AG04450 (cell line): ENCODE measurements around the gene TNS3. TPM values are rescaled to one million over a fixed set of nuclear protein-coding genes. Genes with fewer than 3 reads are reported as not detected.

Experiments
- CTCF ChIA-PET: fragments of 300-600, 350-600 bp; formaldehyde crosslinking; extraction: SDS; loops from one replicate; lab custom pipeline; 2022; ENCODE audit warnings: antibody characterized with exemption, inconsistent platforms; lab: Charles Lee
- POLR2A ChIA-PET: fragments of 350-600 bp; formaldehyde crosslinking; extraction: SDS; loops from one replicate; lab custom pipeline; 2021; ENCODE audit warnings: antibody characterized with exemption, inconsistent platforms; lab: Yijun Ruan, JAX
- DNase-seq: peaks from one replicate; pipeline ENCODE4 v3.0.0-alpha.2; 2011; ENCODE audit warnings: low read depth, low spot score
- H3K27ac ChIP-seq: one replicate; pipeline ENCODE4 v1.5.1; 2012; ENCODE audit warnings: low read depth, low read length, control low read depth
- H3K27me3 ChIP-seq: one replicate; pipeline ENCODE4 v1.6.0; 2012; ENCODE audit warnings: low read length; ENCODE audit not compliant: control insufficient read depth, insufficient read depth
- H3K4me3 ChIP-seq: 2 replicates; pipeline ENCODE4 v1.5.1; 2011; ENCODE audit warnings: mild to moderate bottlenecking, low read depth, low read length, control low read depth
- H3K9me3 ChIP-seq: 2 replicates; pipeline ENCODE4 v1.5.1; 2012; ENCODE audit warnings: low read length; ENCODE audit not compliant: control insufficient read depth, insufficient read depth
- CTCF ChIP-seq: IDR thresholded peaks from 2 replicates; pipeline ENCODE4 v1.5.1; 2011; ENCODE audit warnings: low read depth, low read length, control low read depth, inconsistent platforms
- polyA plus RNA-seq: library from polyadenylated mRNA; depleted of rRNA; stranded (reverse); fragments of >200 nt; gene quantifications from 2 replicates; pipeline ENCODE4 v1.2.3, GENCODE V29; 2011

TNS3 gene
- polyA plus RNA-seq, 1 experiment = 131 TPM

DNA sequence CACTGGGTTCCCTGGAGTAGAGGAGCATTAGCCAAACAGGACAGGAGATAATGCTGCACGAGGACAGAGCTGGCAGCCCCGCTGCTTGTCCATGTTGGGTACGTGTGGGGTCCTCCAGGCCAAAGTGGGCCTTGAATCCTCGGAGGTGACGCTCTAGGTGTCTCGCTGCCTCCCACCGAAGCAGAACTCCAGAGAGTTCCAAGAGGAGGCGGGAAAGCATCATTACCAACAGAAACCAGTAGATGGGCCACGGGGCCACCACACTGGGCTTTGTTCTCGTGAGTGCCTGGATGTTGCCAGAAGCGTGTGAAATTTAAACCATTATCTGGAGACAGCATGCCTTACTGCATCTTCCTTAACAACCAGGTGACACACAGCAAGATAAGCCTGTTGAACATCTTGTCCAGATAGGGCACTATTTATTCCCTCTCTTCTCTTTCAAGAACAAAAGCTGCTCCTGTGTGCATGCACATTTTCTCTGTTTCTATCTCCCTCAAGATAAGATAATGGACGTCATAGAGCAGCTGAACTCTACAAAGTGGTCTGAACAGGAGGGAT, 56.8 kb downstream of the TNS3 start:
- Histone ChIP-seq H3K4me3 (no peak overlapping the region), H3K27ac (no peak overlapping the region), H3K27me3 (no peaks in the 10 kb centered on the region), H3K9me3 (no peaks in the 10 kb centered on the region; the same call in 1 of the 2 replicates)
- TF ChIP-seq CTCF = no peak
- CTCF ChIA-PET = interaction anchor here (0.6 kb wide), 1 partner anchor 43 kb away, joined by 3 read pairs; no protein-coding TSS in a partner anchor
- DNase-seq = no peak
- POLR2A ChIA-PET = no interaction called here

DNA sequence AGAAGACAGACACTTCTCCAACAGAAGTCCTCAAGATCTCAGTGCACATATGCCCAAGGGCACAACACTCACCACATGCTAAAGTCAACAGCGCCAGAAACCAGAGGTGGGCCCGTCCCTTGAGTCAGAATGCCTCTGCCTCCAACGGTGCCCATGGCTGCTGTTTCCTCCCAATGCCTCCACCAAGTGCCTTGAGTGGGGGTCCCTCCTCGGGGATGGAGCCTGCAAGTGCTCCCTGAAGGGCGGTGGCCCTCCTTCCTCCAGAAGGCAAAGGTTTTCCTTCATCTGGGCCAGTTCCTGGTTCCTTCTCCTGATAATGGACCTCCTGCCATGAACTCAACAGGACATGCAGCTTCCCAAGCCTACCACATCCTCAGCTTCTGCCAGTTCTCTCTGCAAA, 58.5 kb downstream of the TNS3 start:
- Histone ChIP-seq H3K9me3 (no peaks in the 10 kb centered on the region), H3K4me3 (no peak overlapping the region), H3K27me3 (no peaks in the 10 kb centered on the region), H3K27ac (no peak overlapping the region)
- POLR2A ChIA-PET = no interaction called here
- CTCF ChIA-PET = no interaction called here
- no peak for DNase-seq
- TF ChIP-seq CTCF = no peak

GRCh38 chr7:47521816-47522561, 59.9 kb downstream of the TNS3 start:
- TF ChIP-seq CTCF = no peak
- no peaks in the 10 kb centered on the region for H3K9me3 ChIP-seq
- CTCF ChIA-PET = no interaction called here
- DNase-seq = no peak
- H3K27me3 ChIP-seq = no peaks in the 10 kb centered on the region
- H3K4me3 ChIP-seq = no peak overlapping the region
- POLR2A ChIA-PET = interaction anchor here (3.5 kb wide), 1 partner anchor 21 kb away, joined by 10 read pairs; no protein-coding TSS in a partner anchor
- H3K27ac ChIP-seq = no peak overlapping the region

DNA sequence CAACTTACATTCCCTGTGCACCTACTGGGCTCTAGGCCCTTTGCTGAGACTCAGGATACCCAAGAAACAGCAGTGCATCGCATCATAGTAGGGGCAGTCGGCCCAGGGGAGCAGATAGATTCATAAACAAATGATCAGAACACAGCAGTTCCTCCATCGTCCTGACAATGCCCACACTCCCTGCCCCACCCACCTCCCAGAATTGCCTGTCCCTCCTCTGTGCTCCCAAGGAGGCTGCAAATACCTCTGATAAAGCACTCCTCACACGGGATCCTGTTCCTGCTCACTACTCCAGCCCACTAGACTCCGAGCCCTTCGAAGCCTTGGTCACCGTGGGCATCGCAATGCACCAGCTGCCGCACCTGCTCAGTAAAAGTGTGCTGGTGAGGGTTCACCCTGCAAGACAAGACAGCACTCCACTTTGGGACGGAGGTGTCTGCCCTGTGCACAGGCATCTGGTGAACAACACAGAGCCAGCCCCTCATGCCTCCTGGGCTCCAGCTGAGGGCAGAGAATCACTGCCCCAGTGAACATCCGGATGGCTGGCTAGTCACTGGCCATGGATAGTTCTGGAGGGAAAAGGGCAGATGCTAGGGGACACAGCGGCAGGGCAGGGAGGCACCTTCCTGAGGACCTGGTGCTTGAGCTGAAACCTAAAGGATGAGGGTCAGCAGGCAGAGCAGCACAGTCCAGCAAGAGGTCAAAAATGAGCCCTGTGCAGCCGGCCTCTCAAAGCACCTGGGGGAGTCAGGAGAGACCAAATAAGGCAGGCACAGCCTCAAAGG, 60.7 kb downstream of the TNS3 start:
- no peak overlapping the region for H3K4me3 ChIP-seq
- CTCF ChIA-PET = interaction anchor here (1.0 kb wide), 1 partner anchor 298 kb away, joined by 5 read pairs; no protein-coding TSS in a partner anchor

More for the DNA sequence above, 60.7 kb downstream of the TNS3 start:
- POLR2A ChIA-PET = interaction anchor here (0.5 to 3.5 kb wide), 4 partner anchors 15 to 266 kb away, joined by 3 to 10 read pairs (median 4); no protein-coding TSS in a partner anchor
- H3K27me3 ChIP-seq = no peaks in the 10 kb centered on the region
- DNase-seq = no peak
- TF ChIP-seq CTCF = no peak
- peak overlapping the region; percentile 67 for H3K27ac ChIP-seq
- H3K9me3 ChIP-seq = no peaks in the 10 kb centered on the region
